HG02973 (cell line): ENCODE data around the gene TMEM184A.

Experiments
- ATAC-seq: cut with Tn5 transposase; IDR thresholded peaks from one replicate; pipeline ENCODE4 v1.9.1; 2021; ENCODE audit warnings: moderate library complexity; ENCODE audit not compliant: unreplicated experiment

TMEM184A gene

DNA sequence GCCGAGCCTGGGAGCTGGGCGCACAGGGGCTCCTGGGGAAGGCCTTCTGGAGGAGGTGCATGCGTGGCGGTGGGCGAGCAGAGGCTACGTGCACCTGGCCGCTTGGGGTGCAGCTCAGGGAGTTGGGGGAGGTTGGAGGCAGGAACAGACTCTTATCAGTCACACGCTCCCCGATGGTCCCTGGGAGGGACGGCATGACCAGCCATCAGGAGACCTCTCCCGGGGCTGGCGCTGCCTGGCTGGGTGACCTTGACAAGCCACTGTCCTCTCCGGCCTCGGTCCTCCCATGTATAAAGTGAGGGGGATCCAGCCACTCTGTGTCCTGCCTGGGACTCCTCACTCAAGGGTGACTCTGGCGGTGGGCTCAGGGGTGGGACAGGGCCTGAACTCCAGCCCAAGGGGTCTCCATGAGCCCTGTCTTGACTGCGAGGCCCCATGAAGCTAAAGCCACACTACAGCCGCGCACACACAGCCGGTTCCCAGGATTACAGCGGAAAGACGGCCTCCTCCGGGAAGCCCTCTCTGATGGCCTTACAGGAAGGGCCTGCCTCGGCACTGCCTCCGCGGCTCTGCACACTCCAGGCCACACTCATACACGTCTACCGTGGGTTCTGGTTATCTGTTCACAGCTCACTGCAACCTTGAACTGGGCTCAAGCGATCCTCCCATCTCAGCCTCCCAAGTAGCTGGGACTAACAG, 2.3 kb downstream of the TMEM184A start:
- no peak for ATAC-seq

DNA sequence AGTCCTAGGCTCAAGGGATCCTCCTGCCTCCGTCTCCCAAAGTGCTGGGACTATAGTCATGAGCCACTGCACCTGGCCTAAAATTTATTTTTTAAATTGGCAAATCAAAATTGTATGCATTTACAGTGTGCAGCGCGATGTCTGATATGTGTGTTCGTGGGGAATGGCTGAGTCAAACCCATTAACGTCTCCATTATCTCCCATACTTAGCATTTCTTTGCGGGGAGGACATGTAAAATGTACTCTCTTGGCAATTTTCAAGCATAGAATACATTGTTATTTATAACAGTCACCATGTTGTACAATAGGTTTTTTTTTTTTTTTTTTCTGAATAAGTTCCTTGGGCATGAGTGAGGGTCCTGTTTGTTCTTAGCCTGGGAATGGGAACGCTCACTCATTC, 3.8 kb downstream of the TMEM184A start:
- no peak for ATAC-seq

DNA sequence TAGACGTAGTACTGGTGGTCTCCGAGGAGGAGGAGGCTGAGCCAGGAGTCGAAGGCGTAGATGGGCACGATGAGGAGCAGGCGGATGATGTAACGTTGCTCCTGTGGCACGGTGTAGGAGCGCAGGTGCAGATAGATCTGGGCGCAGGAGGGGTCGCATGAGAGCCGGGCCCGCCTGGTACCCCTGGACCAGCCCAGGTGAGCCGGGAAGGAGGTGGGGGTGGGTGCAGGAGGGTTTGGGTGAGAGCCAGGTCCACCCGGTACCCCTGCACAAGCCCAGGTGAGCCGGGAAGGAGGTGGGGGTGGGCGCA, 5.2 kb downstream of the TMEM184A start:
- no peak for ATAC-seq

DNA sequence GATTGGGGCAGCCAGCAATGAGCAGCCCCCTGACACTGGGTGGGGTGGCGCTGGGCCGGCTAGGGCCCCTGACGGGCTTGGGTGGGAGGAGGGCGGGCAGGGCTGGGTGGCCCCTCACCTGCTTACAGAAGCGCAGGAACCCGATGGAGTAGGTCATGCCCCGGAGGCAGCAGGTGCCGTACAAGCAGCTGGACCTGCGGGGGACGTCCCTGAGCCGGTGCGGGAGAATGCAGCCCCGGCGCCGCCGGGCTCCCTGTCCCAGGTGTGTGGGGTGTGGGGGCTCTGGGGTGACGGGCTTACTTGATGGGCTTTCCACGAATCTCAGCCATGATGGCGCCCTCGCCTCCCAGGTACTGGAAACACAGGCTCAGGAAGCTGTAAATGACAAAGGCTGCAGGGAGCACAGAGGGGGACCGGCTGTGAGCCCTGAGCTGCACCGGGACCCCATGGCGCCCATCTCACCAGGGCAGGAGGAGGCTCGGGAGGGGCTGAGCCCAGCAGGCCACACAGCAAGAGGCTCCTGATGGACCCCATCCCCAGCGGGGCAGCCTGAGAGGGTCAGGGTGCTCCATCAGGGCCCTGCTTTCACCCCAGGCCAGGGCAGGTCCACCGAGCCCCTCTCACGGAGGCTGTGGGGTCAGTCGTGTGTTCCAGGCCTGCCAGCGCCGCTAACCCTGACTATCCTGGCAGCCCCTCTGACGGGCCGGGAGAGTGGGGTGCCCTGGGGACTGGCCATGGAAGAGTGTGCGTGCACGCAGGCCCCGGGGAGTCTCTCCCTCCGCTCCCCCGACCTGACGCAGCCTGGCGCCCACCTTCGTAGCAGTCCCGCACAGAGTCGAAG, 5.8 kb downstream of the TMEM184A start:
- ATAC-seq: no peak

DNA sequence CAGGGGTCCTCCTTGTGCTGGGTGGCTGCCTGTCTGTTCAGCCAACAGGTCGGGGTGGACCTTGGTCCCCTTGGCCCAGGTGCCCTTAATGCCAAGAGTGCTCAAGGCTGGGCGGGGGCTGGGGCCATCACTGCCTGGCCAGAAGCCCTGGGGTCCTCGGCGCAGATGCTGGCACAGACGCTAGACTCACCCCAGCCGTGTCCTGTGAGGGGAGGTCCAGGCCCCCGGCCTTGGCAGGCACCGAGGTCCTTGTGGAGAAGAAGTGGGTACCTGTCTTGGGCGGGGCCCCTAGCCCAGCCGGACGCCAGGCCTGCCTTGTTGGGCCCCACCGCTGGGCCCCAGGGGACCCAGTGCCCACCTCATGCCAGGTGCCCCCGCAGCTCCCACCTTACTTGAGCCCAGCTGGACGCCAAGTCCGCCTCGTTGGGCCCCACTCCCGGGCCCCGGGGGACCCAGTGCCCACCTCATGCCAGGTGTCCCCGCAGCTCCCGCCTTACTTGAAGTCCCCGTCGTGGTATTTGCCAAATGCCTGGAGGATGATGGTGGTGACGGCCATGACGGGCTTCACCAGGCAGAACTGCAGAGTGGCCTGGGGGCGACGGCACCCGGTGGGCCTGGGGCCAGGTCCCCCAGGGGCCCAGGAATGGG, 6.5 kb downstream of the TMEM184A start:
- no peak for ATAC-seq

DNA sequence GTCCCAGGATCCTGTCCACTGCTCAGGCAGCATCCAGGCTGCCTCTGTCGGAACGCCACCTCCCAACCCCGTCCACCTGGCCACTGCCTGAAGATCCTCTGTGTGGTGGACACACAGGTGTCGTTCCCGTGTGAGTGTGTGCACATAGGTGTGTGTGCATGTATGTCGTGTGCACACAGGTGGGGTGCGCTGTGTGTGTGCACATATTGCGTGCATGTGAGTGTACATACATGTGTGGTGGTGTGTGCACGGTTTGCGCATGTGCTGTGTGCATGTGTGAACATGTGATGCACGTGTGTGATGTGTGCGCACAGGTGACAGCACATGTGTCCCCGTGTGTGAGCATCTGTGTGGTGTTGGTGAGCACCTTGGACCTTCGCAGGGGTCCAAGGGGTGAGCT, 7.1 kb downstream of the TMEM184A start:
- ATAC-seq: no peak

DNA sequence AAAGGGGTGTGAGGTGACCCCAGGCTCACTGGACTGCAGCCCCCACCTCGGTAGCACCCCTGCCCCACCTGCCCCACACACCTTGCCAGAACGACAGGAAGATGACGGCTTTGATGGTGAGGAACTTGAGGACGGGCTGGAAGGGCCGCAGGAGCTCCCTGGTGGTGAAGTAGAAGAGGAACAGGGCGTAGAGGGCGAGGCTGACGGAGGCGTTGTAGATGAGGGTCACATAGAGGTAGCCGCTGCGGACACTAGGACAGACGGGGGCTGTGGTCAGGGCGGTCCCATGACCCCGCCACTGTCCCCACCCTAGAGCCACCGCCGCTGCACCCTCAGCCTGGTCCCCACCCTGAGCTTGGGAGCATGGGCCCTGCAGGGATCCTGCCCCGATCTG, 7.6 kb downstream of the TMEM184A start:
- ATAC-seq: no peak

DNA sequence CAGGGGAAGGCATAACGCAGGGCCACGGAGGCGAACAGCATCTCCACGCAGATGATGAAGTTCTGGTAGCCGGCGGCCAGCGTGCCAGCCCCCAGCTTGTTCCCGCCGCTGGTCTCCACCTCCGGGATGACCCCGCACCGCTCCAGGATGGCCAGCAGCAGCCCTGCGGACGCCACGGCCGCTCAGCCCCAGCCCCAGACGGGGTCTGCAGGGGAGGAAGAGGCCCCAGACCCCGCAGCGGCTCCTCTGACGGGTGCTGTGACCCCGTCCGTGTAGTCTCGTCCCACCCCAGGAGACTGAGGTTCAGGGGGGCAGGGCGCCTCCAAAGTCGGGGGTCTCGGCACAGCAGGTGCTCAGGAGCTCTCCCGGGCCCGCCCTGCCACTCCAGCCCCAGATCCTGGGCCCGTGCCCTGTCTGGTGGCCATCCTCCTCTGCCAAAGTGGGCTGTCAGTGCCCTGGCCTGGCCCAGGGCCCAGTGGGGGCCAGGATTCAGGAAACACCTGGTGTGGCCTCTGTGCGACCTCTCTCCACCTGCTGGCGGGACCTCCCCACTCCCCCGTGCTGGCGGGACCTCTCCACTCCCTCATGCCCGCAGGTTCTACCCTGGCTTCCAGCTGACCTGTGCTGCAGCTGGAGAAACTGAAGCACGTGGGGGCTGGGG, 8.1 kb downstream of the TMEM184A start:
- no peak for ATAC-seq

DNA sequence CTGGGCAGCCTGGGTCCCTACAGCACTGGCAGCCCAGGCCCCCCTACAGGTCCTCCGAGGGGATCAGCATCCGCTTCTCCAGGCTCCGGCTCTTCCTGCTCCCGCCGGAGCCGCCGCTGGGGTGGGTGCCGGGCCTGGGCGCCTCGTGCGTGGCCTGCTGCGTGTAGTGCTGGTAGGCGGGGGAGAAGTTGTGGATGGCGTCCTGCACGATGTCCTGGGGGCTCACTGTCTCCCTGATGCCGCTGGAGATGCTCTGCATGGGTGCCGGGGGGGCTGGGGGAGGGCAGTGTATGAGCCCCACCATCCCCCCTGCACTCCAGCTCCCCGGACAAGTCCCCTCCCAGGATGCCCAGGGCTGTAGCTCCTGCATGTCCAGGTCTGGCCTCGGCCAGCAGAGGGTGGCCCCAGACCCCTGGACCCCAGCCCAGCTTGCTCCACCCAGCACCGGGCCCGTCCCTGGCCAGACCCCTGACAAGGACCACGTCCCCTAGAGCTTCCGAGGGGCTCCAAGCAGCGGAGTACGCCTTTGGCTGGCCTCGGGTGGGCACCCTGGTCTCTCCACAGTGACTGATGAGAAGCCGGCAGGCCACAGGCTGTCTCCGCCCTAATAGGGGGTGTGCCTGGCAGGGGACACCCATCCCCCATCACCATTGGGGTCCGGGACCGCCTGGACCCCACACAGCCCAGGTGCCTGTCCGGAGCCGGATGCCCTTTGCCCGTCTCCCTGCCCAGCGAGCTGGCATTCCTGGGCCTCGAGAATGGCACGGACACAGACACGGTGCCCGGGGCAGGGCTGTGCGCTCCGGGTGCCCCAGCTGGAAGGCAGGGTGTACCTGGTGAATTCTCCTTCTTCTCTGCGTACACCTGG, 8.9 kb downstream of the TMEM184A start:
- ATAC-seq: no peak

DNA sequence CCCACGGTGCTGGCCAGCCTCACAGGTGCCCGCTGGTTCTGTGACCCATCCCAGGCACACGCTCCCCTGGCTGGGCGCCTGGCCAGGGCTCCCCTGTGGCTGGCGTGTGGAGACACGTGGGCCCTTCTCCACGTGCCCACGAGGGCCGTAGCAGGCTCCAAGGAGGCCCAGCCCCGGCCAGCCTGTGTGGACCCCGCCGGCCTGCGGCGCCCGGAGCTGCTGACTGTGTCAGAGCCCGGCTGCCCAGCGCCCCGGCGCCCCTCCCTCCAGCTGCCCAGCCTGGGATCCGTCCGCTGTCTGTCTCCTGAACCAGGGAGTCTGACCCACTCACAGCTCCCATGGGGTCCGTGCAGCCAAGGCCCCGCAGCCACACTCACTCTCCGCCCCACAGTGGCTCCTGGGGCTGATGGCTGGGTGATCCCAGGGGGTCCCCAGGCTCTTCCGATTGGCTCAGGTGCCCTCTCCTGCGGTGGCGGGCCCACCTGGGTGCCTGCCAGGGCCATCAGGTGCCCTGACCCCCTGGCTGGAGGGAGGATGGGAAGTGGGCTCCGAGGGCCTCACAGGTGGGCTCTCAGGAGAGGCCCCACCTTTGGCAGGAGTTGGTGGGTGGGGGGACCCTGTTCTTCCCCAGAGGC, 9.6 kb downstream of the TMEM184A start:
- no peak for ATAC-seq

DNA sequence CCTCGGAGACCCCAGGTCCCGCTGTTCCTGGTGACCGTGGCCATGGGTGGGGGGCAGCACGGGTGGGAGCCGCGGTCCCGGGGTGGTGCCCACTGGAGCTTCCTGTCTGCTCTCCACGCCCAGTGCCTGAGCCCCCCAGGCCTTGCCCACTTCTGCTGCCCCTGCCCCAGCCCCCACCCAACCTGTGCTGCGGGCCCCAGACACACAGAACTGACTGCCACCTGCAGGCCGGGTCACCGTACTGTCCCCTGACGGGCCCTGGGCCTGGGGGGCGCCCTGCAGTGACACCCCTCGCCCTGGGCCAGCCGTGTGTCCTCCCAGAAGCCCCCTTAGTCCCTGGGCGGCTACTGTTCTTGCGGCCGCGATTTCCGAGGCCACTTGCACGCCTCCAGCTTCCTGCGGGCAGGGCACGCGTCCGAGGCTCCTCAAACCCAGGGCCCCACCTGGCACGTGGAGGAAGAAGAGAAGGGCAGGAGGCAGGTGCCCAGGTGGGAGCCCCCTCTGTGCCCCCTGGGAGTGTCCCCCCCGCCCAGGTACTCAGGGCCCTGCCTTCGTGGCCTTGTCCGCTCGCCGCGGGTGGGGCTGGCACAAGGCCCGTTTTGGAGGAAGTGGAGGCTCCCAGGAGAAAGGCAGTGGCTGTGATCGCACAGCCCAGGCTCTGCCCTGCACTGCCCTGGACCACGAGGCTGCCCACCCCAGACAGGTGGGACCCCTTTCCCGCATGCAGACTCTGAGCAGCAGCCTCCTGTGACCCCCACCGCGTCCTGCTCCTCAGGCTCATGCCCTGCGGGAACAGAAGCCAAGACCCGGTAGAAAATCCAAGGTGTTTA, 10.4 kb downstream of the TMEM184A start:
- no peak for ATAC-seq

DNA sequence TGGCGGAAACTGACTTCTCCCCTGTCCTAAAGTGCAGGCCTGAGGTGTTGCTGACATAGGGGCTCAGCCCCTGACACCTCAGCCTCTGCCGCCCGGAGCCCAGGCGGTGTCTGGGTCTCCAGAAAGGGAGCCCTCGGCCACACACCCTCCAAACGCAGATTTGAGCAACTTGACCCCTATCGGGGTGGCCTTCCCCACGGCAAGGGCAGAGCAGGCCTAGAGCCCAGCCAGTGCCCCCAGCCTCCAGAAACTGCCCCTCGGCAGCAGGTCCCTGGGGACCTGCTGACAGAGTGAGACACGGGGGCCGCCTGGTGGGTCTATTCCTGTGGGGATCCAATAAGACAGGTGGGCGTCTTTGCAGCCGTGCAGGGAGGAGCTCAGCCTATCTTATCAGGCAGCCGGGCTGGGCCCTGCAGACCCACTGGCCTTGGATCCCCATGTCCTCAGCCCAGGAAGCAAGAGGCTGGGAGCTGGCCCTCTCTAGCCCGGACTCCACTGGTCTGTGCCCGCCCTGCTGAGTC, 11.0 kb downstream of the TMEM184A start:
- no peak for ATAC-seq

DNA sequence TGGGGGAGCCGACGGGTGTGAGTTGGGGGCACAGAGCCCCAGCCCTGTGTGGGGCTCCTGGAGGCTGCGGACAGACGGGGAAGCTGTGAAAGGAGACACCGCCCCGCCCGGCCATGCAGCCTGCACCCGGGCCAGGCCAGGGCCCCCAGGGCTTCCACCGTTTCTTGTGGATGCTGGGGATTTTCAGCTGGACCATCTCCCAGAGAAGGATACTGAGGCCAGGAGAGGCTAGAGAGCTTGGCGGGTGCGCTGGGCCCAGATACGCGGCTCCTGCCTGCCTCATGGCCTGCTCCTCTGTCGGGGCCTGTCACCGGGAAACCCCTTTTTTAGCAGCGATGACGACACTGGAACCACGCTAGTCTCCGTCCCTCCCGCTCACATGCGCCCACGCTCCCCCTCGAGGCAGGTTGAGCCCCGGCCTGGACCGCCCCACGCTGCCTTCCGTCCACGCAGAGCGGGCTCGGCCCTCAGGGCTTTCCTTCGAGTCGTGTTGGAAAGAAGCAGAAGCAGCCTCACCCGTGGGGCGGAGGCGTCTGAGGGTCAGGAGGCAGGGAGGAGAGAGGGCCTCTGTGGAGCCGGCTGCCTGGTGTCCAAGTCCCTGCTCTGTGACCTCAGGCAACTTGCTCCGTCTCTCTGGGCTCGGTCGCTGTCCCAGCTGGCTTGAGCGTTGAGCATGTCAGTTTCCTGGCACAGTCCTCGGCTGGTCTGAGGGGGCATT, 11.7 kb downstream of the TMEM184A start:
- ATAC-seq: no peak

DNA sequence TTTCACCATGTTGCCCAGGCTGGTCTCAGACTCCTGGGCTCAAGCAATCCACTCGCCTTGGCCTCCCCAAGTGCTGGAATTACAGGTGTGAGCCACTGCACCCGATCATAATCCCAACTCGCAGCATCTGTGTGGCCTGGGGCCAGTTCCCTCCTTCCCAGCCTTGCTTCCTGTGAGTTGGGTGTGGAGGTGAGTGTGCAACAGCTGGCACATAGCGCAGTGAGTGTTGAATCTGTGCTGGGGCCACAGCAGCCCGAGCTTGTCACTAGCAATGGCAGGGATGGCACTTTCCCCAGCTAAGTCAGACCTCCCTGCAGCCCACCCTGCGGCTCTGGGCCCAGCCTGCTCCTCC, 12.2 kb downstream of the TMEM184A start:
- ATAC-seq: no peak

DNA sequence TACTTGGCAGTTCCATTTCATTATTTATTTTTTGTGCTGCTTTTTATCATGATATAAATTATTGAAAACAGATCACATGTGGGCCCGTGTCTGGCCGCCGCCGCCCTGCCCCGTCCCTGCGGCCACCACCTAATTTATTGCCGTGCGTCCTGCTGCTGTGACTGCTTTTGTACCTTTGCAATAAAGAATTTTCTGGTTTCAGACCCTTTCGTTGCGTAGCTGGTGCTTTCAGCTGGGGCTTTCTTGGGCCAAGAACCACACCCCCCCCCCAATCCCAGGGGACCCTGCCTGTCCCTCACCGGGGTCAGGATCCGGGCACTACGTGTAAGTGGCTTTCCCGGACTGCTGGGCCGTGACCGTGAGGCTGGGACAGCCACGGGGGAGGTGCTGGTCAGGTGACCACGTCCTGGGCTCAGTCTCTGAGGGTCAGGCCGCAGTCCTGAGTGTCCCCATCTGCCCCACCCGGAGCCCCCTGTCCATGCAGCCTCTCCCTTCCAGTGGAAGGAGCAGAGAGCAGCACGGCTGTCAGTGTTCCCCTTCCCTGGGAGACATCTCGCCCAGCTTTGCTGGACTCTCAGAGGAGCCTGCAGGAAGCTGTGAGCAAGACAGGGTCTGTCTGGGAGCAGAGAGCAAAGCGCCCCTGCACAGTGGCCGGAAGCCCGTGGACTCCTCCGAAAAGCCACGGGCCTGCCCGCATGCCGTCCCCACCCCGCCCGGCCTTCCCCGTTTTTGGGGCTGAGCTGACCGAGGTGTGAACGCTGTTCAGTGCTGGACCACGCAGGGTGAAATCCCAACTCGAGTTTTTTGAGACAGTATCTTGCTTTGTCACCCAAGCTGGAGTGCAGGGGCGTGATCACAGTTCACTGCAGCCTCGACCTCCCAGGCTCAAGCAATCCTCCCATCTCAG, 12.9 kb downstream of the TMEM184A start:
- ATAC-seq: no peak

DNA sequence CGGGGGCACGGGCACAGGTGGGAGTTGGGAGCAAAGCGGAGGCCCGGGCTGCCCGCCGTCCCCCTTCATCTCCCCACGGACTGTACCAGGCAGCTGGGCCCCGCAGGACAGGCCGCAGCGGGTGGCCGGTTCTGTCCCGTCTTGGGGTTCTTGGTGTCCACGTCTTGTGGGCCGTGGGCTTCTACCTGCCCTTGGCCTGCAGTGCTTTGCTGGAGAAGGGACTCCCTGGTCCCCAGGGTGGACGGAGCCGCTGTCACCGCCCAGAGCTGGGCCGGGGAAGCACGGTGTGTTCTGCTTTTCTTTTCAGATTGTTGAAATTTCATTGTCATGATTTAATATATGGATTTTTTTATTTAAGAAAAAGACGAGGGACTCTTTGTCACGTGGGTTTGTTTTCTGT, 13.7 kb downstream of the TMEM184A start:
- ATAC-seq: no peak

DNA sequence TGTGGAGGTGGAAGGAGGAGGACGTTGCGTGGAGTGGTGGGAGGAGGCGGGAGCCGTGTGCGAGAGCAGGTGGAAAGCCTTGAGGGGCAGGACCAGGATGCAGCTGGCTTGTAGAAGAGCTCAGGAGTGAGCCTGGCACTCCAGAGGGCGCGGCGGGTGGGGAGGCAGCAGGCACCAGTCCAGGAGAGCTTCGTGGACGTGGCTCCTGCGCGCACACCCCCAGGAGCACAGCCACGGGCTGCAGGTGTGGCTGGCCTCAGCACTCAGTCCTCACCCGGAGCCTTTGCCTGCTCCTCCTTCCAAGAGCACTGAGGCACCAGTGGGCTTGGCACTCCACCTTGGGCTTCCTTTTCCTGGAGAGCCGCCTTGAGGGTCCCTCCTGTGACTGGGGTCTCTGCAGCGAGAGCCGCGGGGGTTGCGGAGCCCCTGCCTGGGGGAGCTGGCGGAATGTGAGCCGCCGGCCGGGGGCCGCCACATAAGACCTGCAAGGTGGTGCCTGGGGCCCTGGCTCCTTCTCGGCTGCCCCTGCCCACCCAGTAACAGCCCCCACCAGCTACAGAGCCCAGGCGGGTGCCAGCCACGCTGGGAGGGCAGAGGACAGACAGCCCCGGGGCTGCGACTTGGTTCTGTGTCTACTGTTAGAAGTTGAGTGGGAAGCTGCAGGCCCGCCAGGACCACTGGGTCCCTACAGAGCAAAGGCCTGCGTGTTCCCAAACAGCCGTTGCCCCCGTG, 14.4 kb downstream of the TMEM184A start:
- ATAC-seq: no peak
